ENCODE measurements around the gene HOXC10. TPM values are rescaled to one million over a fixed set of nuclear protein-coding genes. Genes with fewer than 3 reads are reported as not detected.

The HOXC10 gene
- total and polyA plus RNA-seq, 10 of the 15 experiments (the other 5 are each of a cell fraction or from before 2014, with no cell fraction given) = 0.59 TPM; not detected in 9

DNA sequence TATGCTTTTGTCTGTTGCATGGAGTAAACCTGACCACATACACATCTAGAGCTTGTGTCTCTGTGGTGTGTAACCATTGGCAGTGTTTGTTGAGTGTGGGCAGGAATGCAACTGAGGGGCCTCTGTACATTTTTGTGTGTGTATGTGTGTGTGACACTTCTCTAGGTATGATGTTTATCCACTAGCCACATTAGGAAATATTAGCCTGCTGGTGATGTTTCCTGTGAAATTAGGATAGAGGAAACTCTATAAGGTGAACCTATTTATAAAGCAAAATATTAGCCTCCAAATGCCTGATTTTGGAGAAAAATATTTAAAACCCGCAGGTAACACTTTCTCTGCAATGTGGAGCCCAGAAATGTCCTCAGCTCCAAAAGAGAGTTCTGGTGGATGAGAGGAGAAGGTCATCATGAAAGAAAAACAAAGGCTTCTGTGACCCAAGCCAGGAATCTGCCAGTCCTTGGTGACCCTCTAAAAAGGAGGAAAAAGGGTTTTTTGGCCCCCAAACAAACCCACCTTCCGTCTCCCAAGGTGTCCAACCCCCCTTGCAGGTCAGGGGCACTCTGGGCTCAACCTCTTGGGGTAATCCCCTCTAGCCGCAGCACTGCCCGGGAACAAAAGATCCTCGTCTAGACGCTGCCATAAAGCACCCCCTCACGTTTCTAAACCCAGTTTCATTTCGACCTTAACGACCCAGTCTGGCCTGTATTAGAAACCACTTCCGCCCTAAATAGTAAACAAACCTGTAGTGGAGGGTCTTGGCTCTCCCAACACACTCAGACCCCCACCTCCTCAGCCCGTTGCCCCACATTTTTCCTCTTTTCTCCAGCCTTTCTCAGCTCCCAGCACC is 7.1 kb upstream of the HOXC10 start:
- ChIA-PET SMC1A (ENCODE audit: uncharacterized antibody, unreplicated experiment) (interaction anchor here (0.7 kb wide), 1 partner anchor 10 kb away, joined by 3 read pairs; no protein-coding TSS in a partner anchor), POLR2A (no interaction called here), CTCF (no interaction called here), RAD21 (ENCODE audit: unreplicated experiment) (no interaction called here)
- Histone ChIP-seq H3K36me3 (ENCODE audit: control insufficient read depth in 2 of 2, insufficient read depth in 2 of 2, low read length in 1 of 2) (no peaks in the 10 kb centered on the region), H3K4me1 (ENCODE audit: control insufficient read depth, insufficient read depth, low read length) (peaks cover 22% of the 10 kb centered on the region), H2AFZ (ENCODE audit: control insufficient read depth, low read depth, low read length) (no peak overlapping the region), H3K79me2 (ENCODE audit: control insufficient read depth, insufficient read depth, low read length) (no peaks in the 10 kb centered on the region), H3K4me3 (no peak overlapping the region), H3K9me3 (replicated peaks; ENCODE audit: control insufficient read depth, insufficient read depth, low read length) (no peaks in the 10 kb centered on the region; the same call in 1 of the 3 replicates), H3K27me3 (replicated peaks in 1 of 2; ENCODE audit: control insufficient read depth in 2 of 2, insufficient read depth in 2 of 2, low read length in 1 of 2) (peaks cover 24 to 32% of the 10 kb centered on the region in 2 experiments), H4K20me1 (ENCODE audit: control insufficient read depth, insufficient read depth) (no peaks in the 10 kb centered on the region), H3K27ac (ENCODE audit: control insufficient read depth, insufficient read depth) (no peak overlapping the region), H3K4me2 (ENCODE audit: control insufficient read depth, insufficient read depth) (peak overlapping the region; percentile 25), H3K9ac (ENCODE audit: control insufficient read depth, insufficient read depth, low read length) (no peak overlapping the region)
- DNase-seq (ENCODE audit: low read depth, low spot score) (no peak), FAIRE-seq (no peak), ATAC-seq (peak; percentile 77)
- in situ Hi-C loops (cut with MboI) (no loop called here), intact Hi-C loops (cut with micrococcal nuclease; ENCODE audit: unreplicated experiment) (no loop called here)
- BruUV-seq (replicated peaks) = no TSS peak
- WGBS (ENCODE audit: insufficient coverage, insufficient replicate concordance, low lambda C conversion rate, missing lambda C conversion rate) = 6% methylated on average over 11 of the region's 11 CpGs
- TF ChIP-seq BHLHE40 (IDR thresholded peaks at IDR 0.05; ENCODE audit: borderline replicate concordance in 1 of 2, low read depth in 2 of 2, low read length in 1 of 2) (peak; percentile 80 to 87), MEF2B (IDR thresholded peaks at IDR 0.05; ENCODE audit: partially characterized antibody, poor library complexity, severe bottlenecking) (no peak), RUNX3 (IDR thresholded peaks at IDR 0.05; ENCODE audit: low read length) (peak; percentile 52), NR2F1 (conservative IDR thresholded peaks at IDR 0.05) (peak; percentile 48; the same call in 1 of the 2 replicates), NR2C2 (IDR thresholded peaks at IDR 0.05; ENCODE audit: borderline replicate concordance, control insufficient read depth, insufficient read length, low read depth) (no peak), EZH2 (IDR thresholded peaks at IDR 0.05; ENCODE audit: borderline replicate concordance, control insufficient read depth, low read depth, low read length) (no peak), JUNB (IDR thresholded peaks at IDR 0.05) (no peak), GABPA (IDR thresholded peaks at IDR 0.05; ENCODE audit: low read depth) (no peak)
- TF ChIP-seq, protein P1, sequence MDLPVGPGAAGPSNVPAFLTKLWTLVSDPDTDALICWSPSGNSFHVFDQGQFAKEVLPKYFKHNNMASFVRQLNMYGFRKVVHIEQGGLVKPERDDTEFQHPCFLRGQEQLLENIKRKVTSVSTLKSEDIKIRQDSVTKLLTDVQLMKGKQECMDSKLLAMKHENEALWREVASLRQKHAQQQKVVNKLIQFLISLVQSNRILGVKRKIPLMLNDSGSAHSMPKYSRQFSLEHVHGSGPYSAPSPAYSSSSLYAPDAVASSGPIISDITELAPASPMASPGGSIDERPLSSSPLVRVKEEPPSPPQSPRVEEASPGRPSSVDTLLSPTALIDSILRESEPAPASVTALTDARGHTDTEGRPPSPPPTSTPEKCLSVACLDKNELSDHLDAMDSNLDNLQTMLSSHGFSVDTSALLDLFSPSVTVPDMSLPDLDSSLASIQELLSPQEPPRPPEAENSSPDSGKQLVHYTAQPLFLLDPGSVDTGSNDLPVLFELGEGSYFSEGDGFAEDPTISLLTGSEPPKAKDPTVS (IDR thresholded peaks at IDR 0.05; ENCODE audit: low read depth, low read length) = no peak
- TF ChIP-seq, protein P2, sequence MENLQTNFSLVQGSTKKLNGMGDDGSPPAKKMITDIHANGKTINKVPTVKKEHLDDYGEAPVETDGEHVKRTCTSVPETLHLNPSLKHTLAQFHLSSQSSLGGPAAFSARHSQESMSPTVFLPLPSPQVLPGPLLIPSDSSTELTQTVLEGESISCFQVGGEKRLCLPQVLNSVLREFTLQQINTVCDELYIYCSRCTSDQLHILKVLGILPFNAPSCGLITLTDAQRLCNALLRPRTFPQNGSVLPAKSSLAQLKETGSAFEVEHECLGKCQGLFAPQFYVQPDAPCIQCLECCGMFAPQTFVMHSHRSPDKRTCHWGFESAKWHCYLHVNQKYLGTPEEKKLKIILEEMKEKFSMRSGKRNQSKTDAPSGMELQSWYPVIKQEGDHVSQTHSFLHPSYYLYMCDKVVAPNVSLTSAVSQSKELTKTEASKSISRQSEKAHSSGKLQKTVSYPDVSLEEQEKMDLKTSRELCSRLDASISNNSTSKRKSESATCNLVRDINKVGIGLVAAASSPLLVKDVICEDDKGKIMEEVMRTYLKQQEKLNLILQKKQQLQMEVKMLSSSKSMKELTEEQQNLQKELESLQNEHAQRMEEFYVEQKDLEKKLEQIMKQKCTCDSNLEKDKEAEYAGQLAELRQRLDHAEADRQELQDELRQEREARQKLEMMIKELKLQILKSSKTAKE (IDR thresholded peaks at IDR 0.05; ENCODE audit: low read depth, poor library complexity, severe bottlenecking) = peak; percentile 61
- TF ChIP-seq, protein P3, sequence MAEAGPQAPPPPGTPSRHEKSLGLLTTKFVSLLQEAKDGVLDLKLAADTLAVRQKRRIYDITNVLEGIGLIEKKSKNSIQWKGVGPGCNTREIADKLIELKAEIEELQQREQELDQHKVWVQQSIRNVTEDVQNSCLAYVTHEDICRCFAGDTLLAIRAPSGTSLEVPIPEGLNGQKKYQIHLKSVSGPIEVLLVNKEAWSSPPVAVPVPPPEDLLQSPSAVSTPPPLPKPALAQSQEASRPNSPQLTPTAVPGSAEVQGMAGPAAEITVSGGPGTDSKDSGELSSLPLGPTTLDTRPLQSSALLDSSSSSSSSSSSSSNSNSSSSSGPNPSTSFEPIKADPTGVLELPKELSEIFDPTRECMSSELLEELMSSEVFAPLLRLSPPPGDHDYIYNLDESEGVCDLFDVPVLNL (IDR thresholded peaks at IDR 0.05; ENCODE audit: low read depth, low read length) = no peak
